HUES64 (cell line): ENCODE results near the gene ZNF771.

Experiments used
- H3K27ac ChIP-seq: 2 replicates; pipeline ENCODE4 v1.7.0; 2013; ENCODE audit warnings: low read depth, low read length, inconsistent platforms
- H3K27me3 ChIP-seq: 2 replicates; pipeline ENCODE4 v1.6.1; 2013; ENCODE audit warnings: mild to moderate bottlenecking, low read length; ENCODE audit not compliant: insufficient read depth
- H3K36me3 ChIP-seq: 2 replicates; pipeline ENCODE4 v1.6.1; 2013; ENCODE audit warnings: mild to moderate bottlenecking, low read length; ENCODE audit not compliant: insufficient read depth
- H3K4me1 ChIP-seq: 2 replicates; pipeline ENCODE4 v1.6.1; 2013; ENCODE audit warnings: mild to moderate bottlenecking, low read length, moderate library complexity; ENCODE audit not compliant: insufficient read depth
- H3K4me3 ChIP-seq: 2 replicates; pipeline ENCODE4 v1.5.1; 2013; ENCODE audit warnings: mild to moderate bottlenecking, low read length, moderate library complexity
- H3K9ac ChIP-seq: 2 replicates; pipeline ENCODE4 v1.6.1; 2013; ENCODE audit warnings: mild to moderate bottlenecking, low read depth, low read length
- H3K9me3 ChIP-seq: 2 replicates; pipeline ENCODE4 v1.6.1; 2013; ENCODE audit warnings: low read depth, low read length; ENCODE audit not compliant: insufficient read depth
- WGBS: fragments of 150-250, 120-280 bp; methylation state at CpG from one replicate; pipeline ENCODE4 v1.1.7; 2013; ENCODE audit warnings: missing lambda C conversion rate; 5-methylcytosine and 5-hydroxymethylcytosine counted together

The ZNF771 gene

GRCh38 chr16:30421010-30421409, 13.6 kb downstream of the ZNF771 start:
- 91% methylated on average over 5 of the region's 5 CpGs for WGBS
- H3K4me1 ChIP-seq: 0 out of 2 replicates have a peak, but pooled peaks cover 4% of the 10 kb centered on the region
- no peaks in the 10 kb centered on the region for H3K27me3 ChIP-seq
- no peak overlapping the region for H3K9ac ChIP-seq
- H3K9me3 ChIP-seq: no peaks in the 10 kb centered on the region
- H3K36me3 ChIP-seq: peaks cover 46% of the 10 kb centered on the region
- no peak overlapping the region for H3K27ac ChIP-seq
- H3K4me3 ChIP-seq: no peak overlapping the region

GRCh38 chr16:30428055-30428454, 20.6 kb downstream of the ZNF771 start:
- no peaks in the 10 kb centered on the region for H3K27me3 ChIP-seq
- H3K4me1 ChIP-seq: peaks cover 5% of the 10 kb centered on the region; the same call in 1 of the 2 replicates
- WGBS: 96% methylated on average over 4 of the region's 4 CpGs
- no peaks in the 10 kb centered on the region for H3K9me3 ChIP-seq
- H3K27ac ChIP-seq: no peak overlapping the region
- H3K9ac ChIP-seq: no peak overlapping the region
- peaks cover 34% of the 10 kb centered on the region for H3K36me3 ChIP-seq
- H3K4me3 ChIP-seq: no peak overlapping the region

GRCh38 chr16:30429418-30429677, 21.9 kb downstream of the ZNF771 start:
- 2% methylated on average over 11 of the region's 11 CpGs for WGBS
- H3K9ac ChIP-seq: peak overlapping the region; percentile 67
- H3K4me1 ChIP-seq: peaks cover 5% of the 10 kb centered on the region; the same call in 1 of the 2 replicates
- no peaks in the 10 kb centered on the region for H3K27me3 ChIP-seq
- H3K27ac ChIP-seq: no peak overlapping the region
- peaks cover 22% of the 10 kb centered on the region for H3K36me3 ChIP-seq
- H3K9me3 ChIP-seq: no peaks in the 10 kb centered on the region
- H3K4me3 ChIP-seq: peak overlapping the region; percentile 73

- H3K4me1 ChIP-seq: peaks cover 5% of the 10 kb centered on the region; the same call in 1 of the 2 replicates
- no peaks in the 10 kb centered on the region for H3K9me3 ChIP-seq
- H3K27ac ChIP-seq: no peak within 1 kb of the TSS
- H3K36me3 ChIP-seq: peaks cover 17% of the 10 kb centered on the region
- H3K27me3 ChIP-seq: no peaks in the 10 kb centered on the region
- under 1% methylated on average over 49 of the region's 49 CpGs for WGBS
- H3K4me3 ChIP-seq: peak within 1 kb of the TSS; percentile 73
- H3K9ac ChIP-seq: peak within 1 kb of the TSS; percentile 67
Observed at GRCh38 chr16:30429678-30430427, 22.4 kb downstream of the ZNF771 start, which contains the start of gene DCTPP1. Gene DCTPP1 (minus strand): TSS chr16:30430030. CDS start chr16:30429980, 50 bp downstream.

GRCh38 chr16:30430428-30430970, 23.1 kb downstream of the ZNF771 start:
- Histone ChIP-seq H3K4me1 (peaks cover 5% of the 10 kb centered on the region; the same call in 1 of the 2 replicates), H3K9ac (peak overlapping the region; percentile 42; the same call in 1 of the 2 replicates), H3K9me3 (no peaks in the 10 kb centered on the region), H3K27me3 (no peaks in the 10 kb centered on the region), H3K4me3 (peak overlapping the region; percentile 73), H3K36me3 (peaks cover 17% of the 10 kb centered on the region), H3K27ac (no peak overlapping the region)
- WGBS: 51% methylated on average over 19 of the region's 19 CpGs

- no peak overlapping the region for H3K4me3 ChIP-seq
- no peaks in the 10 kb centered on the region for H3K4me1 ChIP-seq
- no peak overlapping the region for H3K9ac ChIP-seq
- H3K36me3 ChIP-seq: no peaks in the 10 kb centered on the region
- no peaks in the 10 kb centered on the region for H3K27me3 ChIP-seq
- no peak overlapping the region for H3K27ac ChIP-seq
- no peaks in the 10 kb centered on the region for H3K9me3 ChIP-seq
- 79% methylated on average over 4 of the region's 4 CpGs for WGBS
Observed at GRCh38 chr16:30434852-30435251, 27.4 kb downstream of the ZNF771 start.

GRCh38 chr16:30437511-30438046, 30.2 kb downstream of the ZNF771 start:
- Histone ChIP-seq H3K9me3 (no peaks in the 10 kb centered on the region), H3K9ac (no peak overlapping the region), H3K4me3 (no peak overlapping the region), H3K36me3 (no peaks in the 10 kb centered on the region), H3K27me3 (no peaks in the 10 kb centered on the region; the same call in 1 of the 2 replicates), H3K4me1 (no peaks in the 10 kb centered on the region), H3K27ac (no peak overlapping the region)
- WGBS: 74% methylated on average over 3 of the region's 3 CpGs

GRCh38 chr16:30438835-30439234, 31.4 kb downstream of the ZNF771 start:
- H3K9ac ChIP-seq: no peak overlapping the region
- H3K9me3 ChIP-seq: no peaks in the 10 kb centered on the region
- WGBS: 93% methylated on average over 5 of the region's 5 CpGs
- H3K36me3 ChIP-seq: peaks cover under 1% of the 10 kb centered on the region; the same call in 1 of the 2 replicates
- no peak overlapping the region for H3K27ac ChIP-seq
- H3K27me3 ChIP-seq: no peaks in the 10 kb centered on the region; the same call in 1 of the 2 replicates
- no peaks in the 10 kb centered on the region for H3K4me1 ChIP-seq
- no peak overlapping the region for H3K4me3 ChIP-seq

- no peaks in the 10 kb centered on the region; the same call in 1 of the 2 replicates for H3K27me3 ChIP-seq
- H3K9ac ChIP-seq: no peak overlapping the region
- 92% methylated on average over 4 of the region's 6 CpGs for WGBS
Observed at GRCh38 chr16:30439720-30440348, 32.4 kb downstream of the ZNF771 start.

GRCh38 chr16:30443631-30444030, 36.2 kb downstream of the ZNF771 start:
- peaks cover 8% of the 10 kb centered on the region; the same call in 1 of the 2 replicates for H3K36me3 ChIP-seq
- peaks cover 4% of the 10 kb centered on the region; the same call in 1 of the 2 replicates for H3K4me1 ChIP-seq
- H3K9ac ChIP-seq: no peak overlapping the region
- WGBS: 96% methylated on average over 2 of the region's 2 CpGs
- H3K27ac ChIP-seq: no peak overlapping the region
- no peak overlapping the region for H3K4me3 ChIP-seq
- H3K9me3 ChIP-seq: no peaks in the 10 kb centered on the region
- H3K27me3 ChIP-seq: no peaks in the 10 kb centered on the region; the same call in 1 of the 2 replicates

More at GRCh38 chr16:30439720-30440348, 32.4 kb downstream of the ZNF771 start:
- H3K27ac ChIP-seq: no peak overlapping the region
- peaks cover 8% of the 10 kb centered on the region; the same call in 1 of the 2 replicates for H3K36me3 ChIP-seq
- H3K9me3 ChIP-seq: no peaks in the 10 kb centered on the region
- no peak overlapping the region for H3K4me3 ChIP-seq
- peaks cover under 1% of the 10 kb centered on the region; the same call in 1 of the 2 replicates for H3K4me1 ChIP-seq
